Gastroesophageal sphincter (tissue), 3 donors: Measurements from ENCODE around the gene C20orf96.

Experiments
- CTCF ChIP-seq, 4 experiments: fragments of 200-600 bp in 2 of 4; fragments of 450-650 bp in 2 of 4; sonication (generic) in 1 of 4; IDR thresholded peaks; one replicate each; pipeline ENCODE4 v1.5.1; 2017 to 2019; ENCODE audit warnings: antibody characterized with exemption in 4 of 4, mild to moderate bottlenecking in 2 of 4, moderate library complexity in 2 of 4
- EP300 ChIP-seq: sonication (generic); formaldehyde crosslinking; IDR thresholded peaks from one replicate; pipeline ENCODE4 v1.6.1; 2017; ENCODE audit warnings: antibody characterized with exemption, mild to moderate bottlenecking

- TF ChIP-seq CTCF (IDR thresholded peaks at IDR 0.05) = no peak
- TF ChIP-seq EP300 = no peak
Measured at GRCh38 chr20:328975-329695, 38.6 kb upstream of the C20orf96 start.
